Measurements from ENCODE around the gene KCTD16. TPM values are rescaled to one million over a fixed set of nuclear protein-coding genes. Genes with fewer than 3 reads are reported as not detected.

The KCTD16 gene
- total RNA-seq, 1 experiment from 2014 or later, result 0.03 TPM

DNA sequence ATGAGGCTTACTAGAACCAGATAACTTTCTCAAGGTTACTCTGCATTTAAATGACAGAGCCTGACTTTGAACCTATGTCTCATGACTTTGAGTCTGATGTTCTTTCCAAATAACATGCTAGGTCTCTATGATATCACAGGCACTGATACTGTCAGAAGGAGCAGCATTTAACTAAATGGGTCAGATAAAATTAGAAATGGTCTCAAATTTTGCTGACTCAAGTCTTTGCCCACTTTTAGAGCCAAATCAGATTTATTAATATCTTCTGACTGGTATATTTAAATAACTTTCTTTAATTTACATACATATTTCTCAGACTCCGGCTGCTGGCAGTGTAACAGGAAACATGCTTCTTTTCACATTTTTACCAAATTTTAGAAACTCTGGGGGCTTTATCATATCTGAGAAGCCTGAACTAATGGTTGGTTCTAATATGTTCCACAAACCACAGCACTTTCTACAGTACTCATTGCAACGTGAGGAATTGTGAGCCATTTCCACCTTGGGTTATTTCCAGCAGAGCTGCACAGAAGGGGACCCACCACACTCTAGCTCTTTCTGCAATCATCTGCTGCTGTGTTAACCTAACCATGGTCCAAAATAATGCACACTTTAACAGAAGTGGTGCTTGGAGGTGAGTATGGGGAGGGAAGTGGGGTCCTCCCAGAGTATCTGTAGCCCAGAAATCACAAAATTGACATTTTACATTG, 79.2 kb downstream of the KCTD16 start:
- no peak for DNase-seq (ENCODE audit: low read depth, low spot score)
- in situ Hi-C loops (cut with HindIII; ENCODE audit: low pct_unique_long_range_greater_than_20kb, low sequenced_read_pairs), result no loop called here

DNA sequence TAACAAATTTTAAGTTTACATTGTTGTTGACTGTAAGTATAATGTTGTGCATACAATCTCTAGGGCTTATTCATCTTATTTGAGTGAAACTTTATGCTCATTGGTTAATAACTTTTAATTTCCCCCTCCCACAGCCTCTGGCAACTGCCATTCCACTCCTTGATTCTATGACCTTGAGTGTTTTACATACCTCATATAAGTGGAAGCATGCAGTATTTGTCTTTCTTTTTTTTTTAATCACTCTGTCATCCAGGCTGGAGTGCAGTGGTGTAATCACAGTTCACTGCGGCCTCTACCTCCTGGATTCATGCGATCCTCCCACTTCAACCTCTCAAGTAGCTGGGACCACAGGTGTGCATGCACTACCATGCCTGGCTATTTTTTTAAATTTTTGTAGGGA, 83.9 kb downstream of the KCTD16 start:
- no peak for DNase-seq (ENCODE audit: low read depth, low spot score)
- in situ Hi-C loops (cut with HindIII; ENCODE audit: low pct_unique_long_range_greater_than_20kb, low sequenced_read_pairs), result no loop called here

DNA sequence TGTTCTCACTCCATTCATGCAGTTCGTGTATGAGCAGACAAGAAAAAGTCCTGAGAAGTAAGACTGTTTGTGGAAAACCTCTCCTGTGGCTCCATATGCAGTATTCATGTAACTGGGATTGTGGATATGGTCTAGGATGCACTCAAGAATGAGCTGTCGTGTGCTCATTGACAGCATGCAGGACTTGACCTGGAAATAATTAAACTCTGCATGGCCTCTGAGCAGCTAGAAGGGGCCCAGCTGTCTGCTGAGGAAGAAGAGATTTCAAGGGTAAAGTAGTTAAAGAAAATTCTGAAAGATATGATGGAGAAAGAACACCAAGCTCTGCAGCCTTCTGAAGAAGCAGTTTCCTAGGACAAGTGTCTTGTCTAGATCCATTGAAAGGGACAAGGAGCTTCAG, 89.4 kb downstream of the KCTD16 start:
- in situ Hi-C loops (cut with HindIII; ENCODE audit: low pct_unique_long_range_greater_than_20kb, low sequenced_read_pairs), result no loop called here
- DNase-seq (ENCODE audit: low read depth, low spot score), result no peak

DNA sequence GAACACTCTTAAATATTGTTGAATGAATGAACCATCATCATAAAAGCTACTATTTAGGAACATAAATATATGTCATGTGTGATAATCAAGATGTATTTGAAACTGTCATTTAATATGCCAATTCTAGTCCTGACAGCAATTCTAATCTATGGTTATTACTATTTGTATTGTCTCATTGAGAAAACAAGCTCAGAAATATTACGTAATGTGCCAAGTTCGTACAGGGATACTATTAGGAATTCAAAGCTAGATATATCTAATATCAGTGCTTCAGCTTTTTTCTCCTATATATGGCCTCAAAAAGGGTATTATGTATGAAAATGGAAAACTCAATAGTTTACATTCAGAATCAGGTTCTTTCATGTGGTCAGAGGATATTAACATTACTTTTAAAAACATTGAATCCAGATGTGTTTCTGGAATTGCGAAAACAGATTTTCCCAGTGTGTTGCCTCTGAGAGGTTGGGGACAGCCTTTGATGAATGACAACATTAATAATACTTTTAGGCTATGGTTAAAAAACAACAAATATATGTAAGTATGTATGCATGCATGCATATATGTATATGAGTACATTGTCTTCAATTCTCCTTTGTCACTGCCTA, 95.1 kb downstream of the KCTD16 start:
- in situ Hi-C loops (cut with HindIII; ENCODE audit: low pct_unique_long_range_greater_than_20kb, low sequenced_read_pairs), result no loop called here
- no peak for DNase-seq (ENCODE audit: low read depth, low spot score)

DNA sequence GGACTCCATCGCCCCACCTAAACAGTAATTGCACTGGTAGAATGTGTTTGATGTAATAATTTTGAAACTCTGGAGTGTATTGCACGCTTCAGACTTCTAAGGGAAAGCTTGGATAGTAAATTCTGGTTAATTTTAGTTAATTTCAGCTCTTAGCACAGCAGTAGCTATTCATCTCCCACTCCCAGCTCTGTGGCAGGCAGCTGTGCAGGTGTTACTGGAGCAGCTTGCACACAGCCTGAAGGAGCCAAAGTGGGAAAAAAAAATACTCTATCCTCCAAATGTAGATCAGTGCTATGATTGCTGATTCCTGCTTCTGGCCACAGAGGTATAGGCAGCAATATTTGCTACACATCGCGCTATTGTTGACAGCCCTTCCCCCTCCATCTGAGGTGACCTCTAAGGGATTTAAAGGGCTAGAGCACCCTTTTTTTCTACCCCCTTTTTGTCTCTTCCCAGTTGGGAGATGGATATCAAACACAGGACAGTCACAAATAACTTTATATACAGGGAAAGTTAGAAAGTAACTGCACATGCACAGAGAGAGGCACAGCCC, 97.4 kb downstream of the KCTD16 start:
- DNase-seq (ENCODE audit: low read depth, low spot score), result no peak
- in situ Hi-C loops (cut with HindIII; ENCODE audit: low pct_unique_long_range_greater_than_20kb, low sequenced_read_pairs), result no loop called here

DNA sequence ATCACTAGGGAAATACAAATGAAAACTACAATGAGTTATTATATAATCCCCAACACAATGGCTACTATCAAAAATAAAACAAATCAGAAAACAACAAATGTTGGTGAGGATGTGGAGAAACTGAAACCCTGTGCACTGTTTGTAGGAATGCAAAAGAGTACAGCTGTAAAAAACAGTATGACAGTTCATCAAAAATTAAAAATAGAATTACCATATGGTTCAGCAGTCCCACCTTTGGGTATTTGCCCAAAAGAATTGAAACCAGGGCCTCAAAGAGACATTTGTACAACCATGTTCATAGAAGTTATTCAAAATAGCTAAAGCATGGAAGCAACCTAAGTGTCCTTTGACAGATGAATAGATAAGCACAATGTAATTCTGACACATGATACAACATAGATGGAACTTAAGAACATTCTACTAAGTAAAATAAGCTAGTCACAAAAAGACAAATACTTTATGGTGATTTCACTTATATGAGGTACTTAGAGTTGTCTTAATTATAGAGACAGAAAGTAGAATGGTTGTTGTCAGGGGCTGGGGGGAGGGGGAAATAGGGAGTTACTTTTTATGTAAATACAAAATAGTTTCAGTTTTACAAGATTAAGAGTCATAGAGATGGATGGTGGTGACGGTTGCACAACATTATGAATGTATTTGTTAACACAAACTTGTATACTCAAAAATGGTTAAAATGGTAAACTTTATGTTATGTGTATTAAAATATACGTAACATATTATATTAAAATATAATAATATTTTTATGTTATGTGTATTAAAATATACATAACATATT, 102.8 kb downstream of the KCTD16 start:
- DNase-seq (ENCODE audit: low read depth, low spot score), result no peak
- in situ Hi-C loops (cut with HindIII; ENCODE audit: low pct_unique_long_range_greater_than_20kb, low sequenced_read_pairs), result no loop called here

DNA sequence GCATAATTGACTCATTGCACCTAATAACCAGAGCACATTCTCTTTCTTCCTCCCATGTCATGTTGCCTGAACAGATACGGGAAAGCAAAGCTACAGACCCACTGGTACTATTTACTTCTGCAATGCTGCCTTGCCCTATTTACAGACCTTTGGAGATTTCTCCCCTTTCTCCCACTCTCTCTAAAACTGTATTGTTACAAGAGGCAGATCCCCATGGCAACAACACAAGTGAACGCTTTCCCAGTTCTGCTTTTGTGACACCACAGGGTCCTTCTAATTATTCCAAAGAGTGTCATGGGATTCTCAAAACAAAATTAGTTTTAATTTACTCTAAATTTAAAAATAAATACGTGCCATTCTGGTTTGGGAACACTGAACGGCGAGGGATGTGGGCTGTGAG, 104.7 kb downstream of the KCTD16 start:
- no peak for DNase-seq (ENCODE audit: low read depth, low spot score)
- in situ Hi-C loops (cut with HindIII; ENCODE audit: low pct_unique_long_range_greater_than_20kb, low sequenced_read_pairs), result no loop called here

DNA sequence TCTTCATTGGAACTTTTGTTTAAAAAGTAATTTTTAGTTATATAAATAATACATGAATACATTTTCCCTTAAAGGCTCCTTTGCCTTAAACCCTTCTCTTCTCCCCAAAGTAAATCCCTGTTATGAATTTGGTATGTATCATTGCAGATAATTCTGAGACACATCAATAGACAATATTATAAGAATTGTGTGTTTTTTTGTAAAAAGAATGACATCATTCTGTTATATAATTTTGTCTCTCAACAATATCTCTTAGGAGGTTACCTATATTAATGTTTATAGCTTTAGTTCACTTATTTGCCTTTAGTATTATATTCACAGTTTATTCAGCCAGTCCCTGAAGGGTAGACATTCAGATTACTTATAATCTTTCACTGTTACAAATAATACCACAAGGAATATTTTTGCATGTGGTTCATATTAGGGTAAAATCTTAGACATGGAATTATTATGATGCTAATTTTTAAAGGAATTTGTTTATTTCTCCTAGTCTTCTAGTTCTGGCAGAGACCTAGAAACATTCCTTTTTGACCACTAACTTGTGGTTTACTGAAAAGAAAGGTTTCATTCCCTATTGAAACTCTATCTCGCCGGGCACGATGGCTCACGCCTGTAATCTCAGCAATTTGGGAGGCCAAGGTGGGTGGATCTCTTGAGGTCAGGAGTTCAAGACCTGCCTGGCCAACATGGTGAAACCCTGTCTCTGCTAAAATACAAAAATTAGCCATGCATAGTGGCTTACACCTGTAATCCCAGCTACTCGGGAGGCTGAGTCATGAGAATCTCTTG, 105.6 kb downstream of the KCTD16 start:
- in situ Hi-C loops (cut with HindIII; ENCODE audit: low pct_unique_long_range_greater_than_20kb, low sequenced_read_pairs), result no loop called here

DNA sequence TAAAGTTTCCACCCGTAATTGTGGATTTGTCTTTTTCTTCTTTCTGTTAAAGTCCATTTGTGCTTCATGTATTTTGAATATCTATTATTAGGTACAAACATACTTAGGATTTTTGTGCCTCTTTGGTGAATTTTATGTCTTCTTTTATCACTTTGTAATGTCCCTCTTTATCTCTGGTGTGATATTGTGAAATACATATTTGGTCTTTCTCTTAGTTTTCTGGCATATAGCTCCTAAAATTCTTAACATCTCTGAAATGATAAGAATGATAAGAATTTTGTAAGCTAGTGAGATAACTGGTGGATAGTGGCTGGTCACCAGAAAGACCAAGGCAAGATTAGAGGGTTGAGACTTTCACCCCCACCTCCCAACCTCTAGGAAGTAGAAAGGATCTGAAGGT, 111.1 kb downstream of the KCTD16 start:
- DNase-seq (ENCODE audit: low read depth, low spot score), result no peak
- in situ Hi-C loops (cut with HindIII; ENCODE audit: low pct_unique_long_range_greater_than_20kb, low sequenced_read_pairs), result no loop called here

More for the DNA sequence above, 105.6 kb downstream of the KCTD16 start:
- DNase-seq (ENCODE audit: low read depth, low spot score), result no peak

DNA sequence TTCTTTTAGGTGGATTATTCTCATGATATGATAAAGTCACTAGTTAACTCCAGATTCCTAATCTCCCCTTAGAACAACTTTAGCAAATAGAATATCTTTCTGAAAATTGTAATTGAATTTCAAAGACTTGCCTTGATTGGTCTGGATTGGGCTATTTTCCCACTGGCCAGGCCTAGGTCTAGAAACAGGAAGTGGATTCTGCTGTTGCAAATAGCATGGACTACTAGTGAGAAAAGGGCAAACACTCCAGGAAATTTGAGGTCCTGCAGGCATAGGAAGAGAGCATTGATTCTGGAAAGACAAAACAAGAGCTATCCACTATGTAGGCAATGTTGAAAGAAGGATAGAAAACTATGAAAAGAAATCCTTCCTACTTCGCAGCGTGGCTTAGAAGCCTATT, 113.4 kb downstream of the KCTD16 start:
- in situ Hi-C loops (cut with HindIII; ENCODE audit: low pct_unique_long_range_greater_than_20kb, low sequenced_read_pairs), result no loop called here
- DNase-seq (ENCODE audit: low read depth, low spot score), result no peak

DNA sequence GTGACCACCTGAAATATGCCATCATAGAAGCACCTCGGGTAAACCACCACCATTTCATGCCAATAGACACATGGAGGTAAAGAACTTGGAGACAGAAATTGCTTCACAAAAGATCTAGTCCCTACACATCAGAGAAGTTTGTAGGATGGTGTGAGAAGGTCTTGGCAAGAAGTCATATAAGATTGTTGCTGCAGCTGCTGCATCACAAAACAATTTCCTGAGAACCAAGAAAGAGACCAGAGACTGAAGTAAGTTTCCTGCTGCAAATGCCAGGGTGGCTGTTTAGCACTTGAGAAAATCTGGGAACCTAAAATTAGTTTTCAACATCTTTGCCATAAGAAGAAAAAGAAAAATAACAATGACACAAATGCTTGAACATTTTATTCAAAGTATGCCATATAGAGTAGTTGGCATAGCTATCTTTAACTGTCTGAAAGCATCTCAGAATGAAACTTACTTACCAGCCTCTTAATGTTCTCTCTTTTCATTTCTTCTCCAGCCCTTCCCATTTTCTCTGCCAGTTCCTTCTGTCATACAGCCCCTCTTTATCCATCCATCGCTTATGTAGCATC, 114.3 kb downstream of the KCTD16 start:
- DNase-seq (ENCODE audit: low read depth, low spot score), result no peak
- in situ Hi-C loops (cut with HindIII; ENCODE audit: low pct_unique_long_range_greater_than_20kb, low sequenced_read_pairs), result no loop called here

DNA sequence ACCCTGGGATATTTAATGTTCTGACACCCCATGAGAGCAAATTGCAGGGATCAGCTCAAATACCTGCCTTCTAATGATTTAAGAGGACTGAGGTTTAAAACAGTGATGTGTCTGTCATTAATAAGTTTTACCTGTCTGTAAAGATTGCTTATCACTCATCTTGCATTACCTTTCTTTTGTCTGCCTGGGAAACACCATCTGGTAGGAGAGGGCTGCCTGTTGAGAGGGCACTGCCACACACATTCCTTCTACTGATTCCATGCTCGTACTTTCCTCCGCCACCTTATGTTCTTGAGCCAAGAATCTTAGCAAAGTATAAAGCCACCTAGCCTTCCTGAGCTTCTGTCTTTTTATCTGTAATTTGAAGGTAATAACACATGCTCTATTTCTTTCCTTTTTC, 118.6 kb downstream of the KCTD16 start:
- DNase-seq (ENCODE audit: low read depth, low spot score), result no peak
- in situ Hi-C loops (cut with HindIII; ENCODE audit: low pct_unique_long_range_greater_than_20kb, low sequenced_read_pairs), result no loop called here

DNA sequence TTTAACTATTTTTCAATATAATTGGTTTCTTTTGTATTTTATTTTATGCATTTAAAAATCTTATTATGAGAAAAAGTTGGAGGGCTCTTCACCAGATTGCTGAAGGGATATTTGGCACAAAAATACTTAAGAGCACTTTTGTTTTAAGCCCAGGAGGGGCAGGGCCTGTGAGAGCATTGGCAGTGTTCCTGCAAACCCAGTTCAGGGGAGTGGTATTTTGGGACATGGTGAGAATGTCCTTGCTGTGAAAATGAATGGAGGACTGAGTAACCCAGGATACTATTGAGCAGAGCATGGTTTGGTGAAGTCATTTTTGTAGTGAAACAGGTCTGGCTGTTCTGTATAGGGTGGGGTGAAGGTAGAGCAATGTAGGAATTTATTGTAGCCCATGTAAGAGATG, 121.4 kb downstream of the KCTD16 start:
- in situ Hi-C loops (cut with HindIII; ENCODE audit: low pct_unique_long_range_greater_than_20kb, low sequenced_read_pairs), result no loop called here
- no peak for DNase-seq (ENCODE audit: low read depth, low spot score)

DNA sequence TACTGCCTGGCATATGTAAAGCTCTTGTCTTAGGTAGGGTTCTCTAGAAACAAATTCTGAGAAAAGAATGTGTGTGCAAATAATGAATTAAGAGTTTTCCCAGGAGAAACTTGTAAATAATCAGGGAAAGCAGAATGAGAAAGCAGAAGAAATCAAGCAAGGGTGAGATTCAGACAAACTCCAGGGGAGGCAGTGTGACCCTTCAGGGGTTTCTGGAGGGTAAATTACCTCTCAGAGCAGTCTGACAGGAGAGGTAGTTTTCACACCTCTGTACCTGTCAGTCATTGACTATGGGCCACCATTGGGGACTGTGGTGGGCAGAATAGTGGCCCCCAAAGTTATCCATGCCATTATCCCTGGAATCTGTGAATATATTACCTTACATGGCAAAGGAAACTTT, 124.6 kb downstream of the KCTD16 start:
- in situ Hi-C loops (cut with HindIII; ENCODE audit: low pct_unique_long_range_greater_than_20kb, low sequenced_read_pairs), result no loop called here
- no peak for DNase-seq (ENCODE audit: low read depth, low spot score)

DNA sequence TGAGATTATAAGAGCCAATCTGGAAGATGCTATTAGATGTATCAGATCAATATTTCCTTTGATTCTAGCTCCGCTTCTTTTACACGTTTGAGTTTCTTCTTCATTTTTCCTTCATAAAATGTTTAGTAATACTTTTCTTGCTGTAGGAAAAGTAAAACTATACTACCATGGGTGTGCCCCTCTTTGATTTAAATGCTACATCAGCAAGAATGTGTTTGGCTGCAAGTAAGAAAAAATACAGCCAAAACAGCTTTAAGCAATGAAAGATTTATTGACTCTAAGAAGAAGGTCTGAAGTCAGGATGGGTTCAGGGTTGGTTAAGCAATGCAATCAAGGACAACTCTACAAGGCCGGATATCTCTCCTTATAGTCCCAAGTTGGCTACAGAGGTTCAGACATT, 126.4 kb downstream of the KCTD16 start:
- in situ Hi-C loops (cut with HindIII; ENCODE audit: low pct_unique_long_range_greater_than_20kb, low sequenced_read_pairs), result no loop called here
- no peak for DNase-seq (ENCODE audit: low read depth, low spot score)

DNA sequence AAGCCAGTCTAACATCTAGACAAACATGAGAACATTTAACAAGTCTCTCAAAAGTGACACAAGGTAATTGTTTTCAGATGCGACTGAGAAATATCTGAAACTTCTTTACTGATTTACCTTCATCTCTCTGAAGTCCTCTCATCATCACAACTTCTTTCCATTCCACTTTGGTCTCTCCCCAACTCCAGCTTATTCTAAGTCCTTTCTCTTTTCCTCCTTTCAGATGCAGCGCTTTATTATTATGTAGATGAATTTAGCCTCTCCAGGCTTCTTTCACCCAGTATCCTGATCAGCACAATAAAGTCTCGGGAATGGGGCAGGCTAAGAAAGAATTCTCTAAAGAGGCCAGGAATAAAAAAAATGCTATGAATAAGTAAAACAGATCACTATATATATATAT, 128.0 kb downstream of the KCTD16 start:
- in situ Hi-C loops (cut with HindIII; ENCODE audit: low pct_unique_long_range_greater_than_20kb, low sequenced_read_pairs), result no loop called here
- no peak for DNase-seq (ENCODE audit: low read depth, low spot score)

DNA sequence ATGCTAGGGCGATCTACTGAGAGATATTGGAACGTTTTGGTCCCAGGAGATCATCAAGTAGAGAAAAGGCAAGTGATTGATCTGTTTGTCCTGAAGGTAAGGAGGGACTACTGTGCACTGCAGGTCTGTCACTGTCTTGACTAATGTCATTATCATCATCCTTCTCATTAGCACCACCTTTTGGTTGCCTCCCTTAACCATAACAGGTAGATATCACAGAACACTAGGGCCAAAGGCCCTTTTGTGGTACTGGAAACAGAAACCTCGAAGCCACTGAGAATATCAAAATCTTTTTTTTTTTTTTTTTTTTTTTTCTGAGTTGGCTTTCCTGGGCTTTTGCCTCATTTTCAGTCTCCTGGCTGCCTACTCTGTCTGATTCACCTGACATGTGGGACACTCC, 134.0 kb downstream of the KCTD16 start:
- DNase-seq (ENCODE audit: low read depth, low spot score), result no peak
- in situ Hi-C loops (cut with HindIII; ENCODE audit: low pct_unique_long_range_greater_than_20kb, low sequenced_read_pairs), result no loop called here

DNA sequence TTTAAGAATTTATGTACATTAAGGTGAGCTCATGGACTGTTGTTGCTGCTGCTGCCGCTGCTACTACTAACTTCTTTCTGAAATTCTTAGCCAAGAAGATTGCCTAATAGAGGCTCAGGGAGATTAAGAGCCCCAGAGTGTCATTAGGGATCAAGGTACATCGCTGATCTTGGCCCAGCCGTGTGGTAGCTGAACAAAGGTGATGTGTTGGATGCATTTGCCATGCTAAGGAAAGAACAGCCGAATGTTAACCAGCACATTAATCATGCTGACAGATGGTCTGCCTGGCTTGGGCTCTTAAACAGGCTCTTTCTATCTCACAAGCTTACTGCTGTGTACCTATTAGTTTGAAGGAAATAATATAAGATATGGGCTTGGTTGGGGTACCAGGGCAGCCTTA, 137.1 kb downstream of the KCTD16 start:
- no peak for DNase-seq (ENCODE audit: low read depth, low spot score)
- in situ Hi-C loops (cut with HindIII; ENCODE audit: low pct_unique_long_range_greater_than_20kb, low sequenced_read_pairs), result no loop called here

Measured in SK-MEL-5 (cell line).